ENCODE data around the gene GZF1.
A peak's percentile ranks its signal among the peaks of the same experiment; 100 is the strongest.

The GZF1 gene

GRCh38 chr20:23409800-23410199 lies 47.8 kb downstream of the GZF1 start:
- no peak for DNase-seq (ENCODE audit: low spot score)

- DNase-seq (ENCODE audit: low spot score) = no peak
Observed at GRCh38 chr20:23410916-23411695, 49.1 kb downstream of the GZF1 start.

GRCh38 chr20:23412026-23412425 lies 50.0 kb downstream of the GZF1 start:
- no peak for DNase-seq (ENCODE audit: low spot score)

DNA sequence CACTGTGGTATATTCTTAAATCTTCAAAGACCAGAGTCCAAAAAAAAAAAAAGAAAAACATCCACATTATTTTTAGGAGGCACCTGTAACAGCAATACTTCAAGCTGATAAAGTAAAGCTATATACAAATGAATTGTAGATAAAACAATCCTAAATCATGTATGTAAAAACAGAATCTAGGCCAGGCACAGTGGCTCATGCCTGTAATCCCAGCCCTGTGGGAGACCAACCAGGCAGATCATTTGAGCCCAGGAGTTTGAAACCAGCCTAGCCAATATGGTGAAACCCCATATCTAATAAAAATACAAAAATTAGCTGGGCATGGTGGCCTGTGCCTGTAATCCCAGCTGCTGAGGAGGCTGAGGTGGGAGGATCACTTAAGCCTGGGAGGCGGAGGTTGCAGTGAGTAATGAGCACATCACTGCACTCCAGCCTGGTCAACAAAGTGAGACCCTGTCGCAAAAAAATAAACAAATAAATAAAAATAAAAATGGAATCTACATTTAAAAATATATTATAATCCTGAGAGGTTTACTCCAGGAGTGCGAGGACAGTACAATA lies 52.0 kb downstream of the GZF1 start:
- DNase-seq (ENCODE audit: low spot score) = no peak

GRCh38 chr20:23414526-23415188 lies 52.7 kb downstream of the GZF1 start:
- no peak for DNase-seq (ENCODE audit: low spot score)

- no peak for DNase-seq (ENCODE audit: low spot score)
Observed at GRCh38 chr20:23415555-23415954, 53.6 kb downstream of the GZF1 start.

- no peak for DNase-seq (ENCODE audit: low spot score)
Observed at GRCh38 chr20:23415959-23416583, 54.1 kb downstream of the GZF1 start.

DNA sequence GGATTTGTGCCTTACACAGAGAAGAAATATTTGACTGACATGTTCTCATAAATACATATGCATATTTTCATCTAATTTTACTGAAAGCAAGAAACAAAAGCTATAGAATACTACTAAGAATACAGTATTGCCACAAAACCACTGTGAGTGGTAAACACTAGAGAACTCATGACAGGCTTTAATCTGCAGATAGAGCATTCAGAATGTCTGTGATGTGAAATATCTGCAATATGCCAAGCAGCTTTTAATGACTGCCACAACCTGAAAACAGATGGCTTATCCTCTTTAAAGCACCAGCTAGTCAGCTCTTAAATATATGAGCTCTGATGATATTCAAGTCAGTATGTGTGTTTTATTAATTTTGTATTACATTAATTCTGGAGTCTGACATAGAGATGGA lies 55.9 kb downstream of the GZF1 start:
- no peak for DNase-seq (ENCODE audit: low spot score)

GRCh38 chr20:23419657-23419994 lies 57.6 kb downstream of the GZF1 start:
- no peak for DNase-seq (ENCODE audit: low spot score)

- no peak for DNase-seq (ENCODE audit: low spot score)
Observed at GRCh38 chr20:23419995-23420901, 58.3 kb downstream of the GZF1 start.

GRCh38 chr20:23420943-23421931 lies 59.3 kb downstream of the GZF1 start, which contains the start of gene NAPB:
NAPB (minus strand) TSS chr20:23421488; CDS start chr20:23421402, 86 bp downstream.
- DNase-seq (ENCODE audit: low spot score) = peak; percentile 95
